OCI-M1 (cell line): ENCODE data around the gene DHRS4.
A peak's percentile ranks its signal among the peaks of the same experiment; 100 is the strongest.
"Not testable (repeated sequence)": the region's sequence is repeated elsewhere in the genome, so short reads cannot be mapped to it uniquely, and the experiment has no call there.

Experiments
- DNase-seq: peaks from one replicate; lab custom pipeline; 2025; lab: John Stamatoyannopoulos, UW

DHRS4 gene

DNA sequence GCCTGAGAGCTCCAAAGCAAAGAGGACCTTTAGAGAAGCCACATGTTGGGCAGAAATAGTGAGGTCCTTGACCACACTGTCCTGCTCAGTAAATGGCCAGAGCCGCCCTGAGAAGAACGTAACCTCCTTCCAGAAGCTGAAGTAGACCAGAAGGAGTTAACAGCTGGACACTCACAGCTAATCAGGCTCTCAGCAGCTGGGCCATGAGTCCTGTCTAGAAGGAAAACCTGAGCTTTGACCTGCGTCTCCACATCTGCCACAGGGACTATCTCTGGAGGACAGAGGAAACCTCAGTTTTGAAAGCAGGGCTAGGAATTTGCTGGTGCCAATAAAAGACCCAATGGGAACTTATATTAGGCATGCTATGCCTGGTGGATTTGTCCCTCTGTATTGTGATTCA, 12.3 kb upstream of the DHRS4 start:
- no peak for DNase-seq

DNA sequence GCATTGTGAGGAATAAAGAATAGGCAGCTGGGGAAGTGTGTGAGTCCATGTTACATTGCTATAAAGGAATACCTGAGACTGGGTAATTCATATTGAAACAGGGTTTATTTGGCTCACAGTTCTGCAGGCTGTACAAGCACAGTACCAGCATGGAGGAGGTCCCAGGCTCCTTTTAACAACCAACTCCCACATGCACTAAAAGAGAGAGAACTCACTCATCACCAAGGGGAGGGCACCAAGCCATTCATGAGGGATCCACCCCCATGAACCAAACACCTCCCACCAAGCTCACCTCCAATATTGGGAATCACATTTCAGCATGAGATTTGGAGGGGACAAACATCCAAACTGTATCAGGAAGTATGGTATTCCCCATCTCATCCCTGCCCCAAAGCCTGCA, 11.9 kb upstream of the DHRS4 start:
- no peak for DNase-seq

DNA sequence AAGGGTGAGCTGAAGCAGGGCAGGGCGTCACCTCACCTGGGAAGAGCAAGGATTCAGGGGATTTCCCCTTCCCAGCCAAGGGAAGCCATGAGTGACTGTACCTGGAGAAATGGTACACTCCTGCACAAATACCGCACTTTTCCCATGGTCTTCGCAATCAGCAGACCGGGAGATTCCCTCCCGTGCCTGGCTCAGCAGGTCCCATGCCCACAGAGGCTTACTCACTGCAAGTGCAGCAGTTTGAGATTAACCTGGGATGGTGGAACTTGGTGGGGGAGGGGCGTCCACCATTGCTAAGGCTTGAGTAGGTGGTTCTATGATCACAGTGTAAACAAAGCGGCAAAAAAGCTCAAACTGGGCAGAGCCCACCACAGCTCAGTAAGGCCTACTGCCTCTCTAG, 11.0 kb upstream of the DHRS4 start:
- no peak for DNase-seq

DNA sequence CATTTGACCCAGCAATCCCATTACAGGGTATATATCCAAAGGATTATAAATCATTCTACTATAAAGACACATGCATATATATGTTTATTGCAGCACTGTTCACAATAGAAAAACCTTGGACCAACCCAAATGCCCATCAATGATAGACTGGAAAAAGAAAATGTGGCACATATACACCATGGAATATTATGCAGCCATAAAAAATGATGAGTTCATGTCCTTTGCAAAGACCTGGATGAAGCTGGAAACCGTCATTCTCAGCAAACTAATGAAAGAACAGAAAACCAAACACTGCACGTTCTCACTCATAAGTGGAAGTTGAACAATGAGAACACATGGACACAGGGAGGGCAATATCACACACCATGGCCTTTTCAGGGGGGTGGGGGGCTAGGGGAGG, 4.5 kb upstream of the DHRS4 start:
- DNase-seq, result not testable (repeated sequence)

DNA sequence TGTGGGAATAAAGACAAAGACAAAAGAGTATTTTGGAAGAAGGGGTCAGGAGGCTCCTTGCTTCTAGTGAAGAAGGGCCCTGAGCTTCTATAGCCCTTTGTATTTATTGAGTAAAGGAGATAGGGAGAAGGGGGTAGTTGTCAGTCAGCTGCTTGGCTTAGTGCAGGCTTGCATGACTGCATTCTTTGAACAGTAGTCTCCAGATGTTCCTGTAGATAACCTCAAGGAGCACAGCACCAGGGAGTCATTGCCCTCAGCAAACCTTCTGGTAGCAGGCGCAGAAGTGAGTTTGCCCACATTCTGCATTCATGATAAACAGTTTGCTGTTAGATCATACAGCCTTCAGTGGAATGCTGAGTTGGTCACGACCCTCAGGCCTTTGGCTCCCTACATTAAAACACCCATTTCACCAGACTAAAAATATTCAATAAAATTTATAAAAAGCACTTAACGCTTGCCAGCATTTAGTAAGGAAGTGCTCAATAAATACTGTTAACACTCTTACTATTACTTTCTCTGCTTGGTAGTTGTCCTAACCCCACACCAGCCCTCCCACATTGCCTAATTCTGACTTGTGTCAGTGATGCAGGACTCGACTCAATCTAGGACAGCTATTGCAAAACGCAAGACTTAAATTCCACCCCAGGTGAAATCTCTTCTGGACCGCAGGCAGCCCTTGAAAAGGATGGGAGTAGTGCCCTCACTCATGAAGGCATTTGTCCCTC, 3.0 kb upstream of the DHRS4 start:
- DNase-seq, result no peak

DNA sequence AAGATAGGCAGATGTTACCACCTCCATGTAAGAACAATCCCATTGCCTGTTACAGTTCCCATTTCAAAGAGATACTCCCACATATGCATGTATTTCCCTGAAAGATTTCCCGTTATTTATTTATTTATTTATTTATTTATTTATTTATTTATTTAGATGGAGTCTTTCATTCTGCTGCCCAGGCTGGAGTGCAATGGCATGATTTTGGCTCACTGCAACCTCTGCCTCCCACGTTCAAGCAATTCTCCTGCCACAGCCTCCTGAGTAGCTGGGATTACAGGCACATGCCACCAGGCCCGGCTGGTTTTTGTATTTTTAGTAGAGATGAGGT, 2.5 kb upstream of the DHRS4 start:
- not testable (repeated sequence) for DNase-seq

DNA sequence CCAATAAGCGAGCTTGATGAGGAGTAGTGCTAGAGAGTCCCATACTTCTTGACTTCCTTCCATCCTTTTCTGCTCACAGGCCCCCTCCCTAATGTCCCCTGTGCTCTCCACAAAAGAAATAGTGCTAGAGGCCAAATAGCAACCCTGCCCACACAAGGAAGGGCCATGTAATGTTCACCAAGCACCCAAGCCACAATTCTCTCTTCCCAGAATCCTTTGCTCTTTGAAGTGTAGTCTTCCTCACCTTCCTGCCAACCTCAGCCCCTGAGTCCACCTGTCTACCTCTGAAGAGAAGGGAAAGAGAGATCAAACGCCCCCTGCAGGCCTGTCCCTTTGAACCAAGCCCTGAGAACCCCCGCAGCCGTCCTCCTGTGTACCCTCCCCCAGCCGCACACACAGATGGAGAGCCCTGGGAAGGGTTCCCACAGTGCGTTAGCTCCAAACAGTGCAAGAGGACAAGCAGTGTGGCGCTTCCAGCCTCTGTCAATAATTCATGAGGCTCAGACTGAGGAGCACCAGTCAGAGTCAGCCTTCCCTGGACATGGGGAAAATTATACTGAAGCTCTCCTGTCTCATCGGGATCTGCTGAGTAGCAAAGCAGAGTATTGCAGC, 1.9 kb upstream of the DHRS4 start:
- DNase-seq, result no peak

DNA sequence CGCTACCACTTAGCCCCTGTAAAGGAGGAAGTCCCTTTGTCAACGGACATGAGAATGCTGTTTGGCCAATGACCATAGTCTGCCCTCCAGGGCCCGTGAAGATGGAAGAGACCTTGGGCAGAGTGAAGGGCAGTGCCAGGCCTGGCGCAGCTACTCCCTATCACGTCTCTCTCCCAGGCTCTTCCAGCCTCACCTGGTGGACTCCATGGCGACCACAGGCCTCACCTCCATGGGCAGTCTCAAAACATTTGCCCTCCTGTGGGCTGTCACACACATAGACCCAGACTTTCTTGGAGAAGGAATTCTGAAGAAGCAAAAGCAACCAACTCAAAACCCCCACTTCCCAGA, 480 bp upstream of the DHRS4 start:
- DNase-seq, result not testable (repeated sequence)

DNA sequence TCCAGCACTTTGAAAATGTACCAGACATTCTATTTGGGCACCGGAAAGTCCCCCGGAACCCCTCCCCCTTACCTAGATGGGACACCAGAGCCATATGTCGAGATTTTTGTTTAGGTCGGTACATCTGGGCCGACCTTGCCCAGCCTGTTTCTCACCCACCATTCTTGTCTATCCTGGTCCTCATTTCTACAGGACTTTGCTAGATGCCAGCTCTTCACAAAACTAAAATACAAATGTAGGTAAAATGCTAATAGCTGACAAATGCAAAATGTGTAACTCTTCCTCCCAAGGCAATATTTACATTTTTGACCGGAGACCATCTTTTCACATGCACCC, 677 bp downstream of the DHRS4 start:
- DNase-seq, result not testable (repeated sequence)

DNA sequence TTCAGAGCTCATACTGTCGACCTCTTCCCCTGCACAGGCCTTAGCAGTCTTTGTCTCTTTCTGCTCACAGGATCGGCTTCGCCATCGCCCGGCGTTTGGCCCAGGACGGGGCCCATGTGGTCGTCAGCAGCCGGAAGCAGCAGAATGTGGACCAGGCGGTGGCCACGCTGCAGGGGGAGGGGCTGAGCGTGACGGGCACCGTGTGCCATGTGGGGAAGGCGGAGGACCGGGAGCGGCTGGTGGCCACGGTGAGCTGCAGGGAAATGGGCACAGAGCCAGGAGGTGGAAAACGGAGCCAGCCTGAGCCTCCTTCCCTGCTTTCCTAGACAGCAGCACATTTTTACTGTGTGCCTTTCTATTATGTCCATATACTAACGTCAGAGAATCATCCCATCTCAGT, 1.4 kb downstream of the DHRS4 start:
- not testable (repeated sequence) for DNase-seq

DNA sequence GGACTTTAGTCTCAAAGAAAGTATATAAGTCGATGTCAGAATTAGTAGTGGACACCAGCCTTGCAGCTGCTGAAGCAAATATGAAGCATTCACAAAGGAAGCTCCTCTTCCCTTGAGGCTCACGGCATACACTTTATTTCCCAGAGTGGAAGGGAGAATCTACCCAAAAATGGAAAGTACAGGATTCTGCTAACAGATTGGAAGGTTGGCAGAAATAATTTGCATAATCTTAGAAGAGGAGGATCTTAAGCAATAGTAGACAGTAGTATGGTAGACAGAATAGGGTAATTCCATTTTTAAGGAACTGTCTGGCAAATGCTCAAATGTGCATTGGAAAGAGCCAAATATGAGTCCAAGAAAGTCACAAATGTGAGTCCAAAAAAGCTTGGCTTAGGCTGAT, 2.2 kb downstream of the DHRS4 start:
- not testable (repeated sequence) for DNase-seq

DNA sequence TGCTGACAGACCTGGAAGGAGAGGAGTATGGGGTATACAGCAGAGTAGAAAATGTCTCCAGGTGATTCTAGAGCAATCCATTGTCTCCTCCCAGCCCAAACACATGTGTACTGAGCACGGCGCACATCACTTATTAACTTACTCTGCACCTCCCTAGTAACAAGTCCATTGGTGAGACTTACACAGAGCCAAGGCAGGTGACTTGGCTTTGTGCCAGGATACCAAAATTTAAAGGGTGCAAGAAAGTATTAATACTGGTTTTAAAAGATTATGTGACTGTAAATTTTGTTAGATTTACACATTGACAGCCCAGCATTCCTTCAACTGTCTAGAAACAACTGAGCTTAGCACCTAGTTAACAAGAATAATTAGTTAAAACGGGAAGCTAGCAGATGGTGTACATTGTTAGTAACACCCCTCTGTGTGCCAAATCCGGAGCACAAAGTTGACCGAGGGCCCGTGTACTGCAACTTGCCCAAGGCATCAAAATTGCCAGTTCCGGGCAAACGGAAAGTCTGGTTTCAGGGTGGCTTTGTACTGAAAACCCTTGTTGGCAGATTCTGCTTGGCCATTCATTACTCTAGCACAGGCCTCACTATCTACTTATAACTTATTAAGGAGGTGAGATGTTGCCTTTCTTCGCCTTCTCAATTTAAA, 4.5 kb downstream of the DHRS4 start:
- DNase-seq, result not testable (repeated sequence)

DNA sequence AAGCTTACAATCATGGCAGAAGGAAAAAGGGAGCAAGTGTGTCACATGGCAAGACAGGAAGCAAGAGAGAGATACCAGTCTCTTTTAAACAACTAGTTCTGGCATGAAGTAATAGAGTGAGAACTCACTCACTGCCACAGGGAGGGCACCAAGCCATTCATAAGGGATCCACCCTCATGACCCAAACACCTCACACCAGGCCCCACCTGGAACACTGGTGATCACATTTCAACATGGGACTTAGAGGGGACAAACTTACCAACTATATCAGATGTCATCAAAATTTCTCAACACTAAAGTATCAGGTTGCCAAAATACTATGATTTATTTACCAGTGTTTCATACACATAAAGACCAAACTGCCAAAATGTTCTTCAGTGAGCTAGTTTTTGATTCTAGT, 7.3 kb downstream of the DHRS4 start:
- DNase-seq, result not testable (repeated sequence)

DNA sequence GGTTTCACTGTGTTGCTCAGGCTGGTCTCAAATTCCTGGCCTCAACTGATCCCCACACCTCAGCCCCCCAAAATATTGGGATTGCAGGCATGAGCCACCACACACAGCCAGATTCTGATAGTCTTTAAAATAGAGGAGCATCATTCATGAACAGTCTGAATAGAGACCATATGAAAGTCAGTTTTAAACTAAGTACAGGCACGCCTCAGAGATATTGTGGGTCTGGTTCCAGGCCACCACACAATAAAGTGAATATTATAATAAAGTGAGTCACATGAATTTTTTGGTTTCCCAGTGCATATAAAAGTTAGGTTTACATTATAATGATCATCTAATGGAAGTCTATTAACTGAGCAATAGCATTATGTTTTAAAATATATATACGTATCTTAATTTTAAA, 8.1 kb downstream of the DHRS4 start:
- not testable (repeated sequence) for DNase-seq

DNA sequence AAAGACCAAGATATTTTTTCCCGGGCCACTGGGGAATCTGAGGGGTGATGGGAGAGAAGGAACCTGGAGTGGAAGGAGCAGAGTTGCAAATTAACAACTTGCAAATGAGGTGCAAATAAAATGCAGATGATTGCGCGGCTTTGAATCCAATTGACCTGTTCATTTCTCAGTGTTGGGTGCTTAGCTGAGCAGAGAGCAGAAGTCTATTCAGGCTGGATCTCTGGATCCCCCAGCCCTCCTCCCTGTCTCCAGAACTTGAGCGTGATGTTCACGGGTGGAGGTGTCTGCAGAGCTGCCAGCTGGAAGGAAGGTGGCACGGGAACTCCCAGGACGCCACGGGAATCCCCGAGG, 15.5 kb downstream of the DHRS4 start:
- not testable (repeated sequence) for DNase-seq

DNA sequence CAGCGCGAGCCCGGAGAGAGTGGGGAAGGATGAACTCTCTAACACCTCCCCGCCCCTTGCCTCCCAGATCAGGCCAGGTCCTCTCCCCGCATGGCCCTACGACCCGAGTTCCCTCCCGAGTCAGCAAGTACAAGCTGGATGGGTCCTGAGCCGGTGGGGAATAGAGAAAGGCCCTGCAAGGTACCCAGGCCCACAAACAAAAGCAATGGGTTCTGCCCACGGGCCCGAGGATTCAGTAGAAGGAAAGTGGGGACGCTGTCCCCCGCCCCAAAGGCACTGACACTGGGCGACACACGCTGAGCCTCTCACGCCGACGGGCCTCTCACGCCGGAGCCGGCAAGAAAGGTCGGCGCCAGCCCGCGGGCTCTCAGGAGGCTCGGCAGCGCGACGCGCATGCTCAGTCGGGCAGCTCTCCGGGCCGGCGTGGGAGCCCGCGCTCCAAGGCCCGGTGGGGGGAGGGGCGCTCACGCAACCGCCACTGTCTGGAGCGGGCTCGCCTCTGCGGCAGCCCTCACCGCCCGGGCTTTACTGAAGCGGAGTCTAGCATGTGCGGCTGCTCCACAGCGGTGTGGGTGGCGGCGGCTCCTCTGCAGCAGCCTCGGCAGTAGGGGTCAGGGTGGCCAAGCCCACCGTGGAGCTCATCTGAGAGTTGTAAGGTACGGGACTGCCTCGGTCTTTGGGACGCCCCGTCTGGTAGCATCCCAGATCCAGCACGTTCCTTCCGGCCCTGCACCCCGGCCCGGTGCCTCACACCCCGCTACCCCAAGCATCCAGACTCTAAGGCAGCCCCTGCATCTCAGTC, 16.1 kb downstream of the DHRS4 start:
- not testable (repeated sequence) for DNase-seq

DNA sequence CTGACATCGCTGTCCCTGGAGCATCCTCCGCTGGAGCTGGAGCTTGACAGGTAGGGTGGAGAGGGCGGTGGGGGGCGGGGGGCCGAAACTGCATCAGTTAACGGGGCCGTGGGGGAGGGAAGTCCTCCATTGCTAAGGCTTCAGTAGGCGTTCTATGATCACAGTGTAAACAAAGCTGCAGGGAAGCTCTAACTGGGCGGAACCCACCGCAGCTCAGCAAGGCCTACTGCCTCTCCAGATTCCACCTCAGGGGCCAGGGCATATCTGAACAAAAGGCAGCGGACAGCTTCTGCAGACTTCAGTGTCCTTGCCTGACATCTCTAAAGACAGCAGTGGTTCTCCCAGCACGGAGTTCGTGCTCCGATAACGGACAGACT, 16.7 kb downstream of the DHRS4 start:
- not testable (repeated sequence) for DNase-seq

DNA sequence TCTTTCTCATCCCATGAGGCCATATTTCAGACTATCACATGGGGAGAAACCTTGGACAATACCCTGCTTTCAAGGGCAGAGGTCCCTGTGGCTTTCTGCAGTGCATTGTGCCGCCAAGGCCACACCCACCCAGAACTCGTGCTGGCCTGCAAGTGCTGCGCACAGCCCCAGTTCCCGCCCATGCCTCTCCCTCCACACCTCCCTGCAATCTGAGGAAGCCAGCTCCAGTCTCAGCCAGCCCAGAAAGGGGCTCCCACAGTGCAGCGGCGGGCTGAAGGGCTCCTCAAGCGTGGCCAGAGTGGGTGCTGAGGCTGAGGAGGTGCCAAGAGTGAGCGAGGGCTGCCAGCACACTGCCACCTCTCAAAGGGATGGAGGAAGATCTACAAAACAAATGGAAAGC, 19.6 kb downstream of the DHRS4 start:
- not testable (repeated sequence) for DNase-seq

DNA sequence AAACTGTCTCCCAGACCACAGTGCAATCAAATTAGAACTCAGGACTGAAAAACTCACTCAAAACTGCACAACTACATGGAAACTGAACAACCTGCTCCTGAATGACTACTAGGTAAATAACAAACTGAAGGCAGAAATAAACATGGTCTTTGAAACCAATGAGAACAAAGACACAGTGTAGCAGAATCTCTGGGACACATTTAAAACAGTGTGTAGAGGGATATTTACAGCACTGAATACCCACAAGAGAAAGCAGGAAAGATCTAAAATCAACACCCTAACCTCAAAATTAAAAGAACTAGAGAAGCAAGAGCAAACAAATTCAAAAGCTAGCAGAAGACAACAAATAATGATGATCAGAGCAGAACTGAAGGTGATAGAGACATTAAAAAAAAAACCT, 20.5 kb downstream of the DHRS4 start:
- not testable (repeated sequence) for DNase-seq

DNA sequence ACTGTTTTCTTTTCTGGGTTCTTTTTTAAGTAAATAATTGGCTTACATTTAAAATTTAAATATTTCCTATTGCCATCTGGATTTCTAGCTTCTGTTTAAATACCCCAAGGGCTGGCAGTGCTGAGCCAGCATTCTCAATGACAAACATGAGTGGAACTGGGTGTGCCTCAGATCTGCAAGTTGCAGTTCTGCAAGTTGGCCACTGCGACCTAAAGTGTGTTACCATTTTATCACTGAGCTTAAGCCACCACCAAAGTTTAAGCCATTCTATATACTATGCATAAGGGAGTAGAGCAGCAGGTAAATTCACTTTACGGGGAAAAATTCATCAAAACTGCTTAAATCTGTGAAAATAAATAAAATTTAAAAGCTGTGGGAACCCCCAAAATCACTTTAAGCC, 23.6 kb downstream of the DHRS4 start:
- peak; percentile 29 for DNase-seq

DNA sequence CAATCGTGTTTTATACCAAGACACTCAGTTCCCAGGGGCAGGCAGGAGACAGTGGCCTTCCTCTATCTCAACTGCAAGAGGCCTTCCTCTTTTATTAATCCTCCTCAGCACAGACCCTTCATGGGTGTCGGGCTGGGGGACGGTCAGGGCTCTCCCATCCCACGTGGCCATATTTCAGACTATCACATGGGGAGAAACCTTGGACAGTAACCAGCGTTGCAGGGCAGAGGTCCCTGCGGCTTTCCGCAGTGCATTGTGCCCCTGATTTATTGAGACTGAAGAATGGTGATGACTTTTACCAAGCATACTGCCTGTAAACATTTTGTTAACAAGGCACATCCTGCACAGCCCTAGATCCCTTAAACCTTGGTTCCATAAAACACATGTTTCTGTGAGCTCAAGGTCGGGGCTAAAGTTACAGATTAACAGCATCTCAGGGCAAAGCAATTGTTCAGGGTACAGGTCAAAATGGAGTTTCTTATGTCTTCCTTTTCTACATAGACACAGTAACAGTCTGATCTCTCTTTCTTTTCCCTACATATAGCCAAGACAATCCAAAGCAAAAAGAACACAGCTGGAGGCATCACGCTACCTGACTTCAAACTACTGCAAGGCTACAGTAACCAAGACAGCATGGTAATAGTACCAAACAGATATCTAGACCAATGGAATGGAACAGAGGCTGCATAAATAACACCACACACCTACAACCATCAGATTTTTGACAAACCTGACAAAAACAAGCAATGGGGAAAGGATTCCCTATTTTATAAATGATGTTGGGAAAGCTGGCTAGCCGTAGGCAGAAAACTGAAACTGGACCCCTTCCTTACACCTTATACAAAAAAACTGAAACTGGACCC, 28.6 kb downstream of the DHRS4 start:
- not testable (repeated sequence) for DNase-seq
